Liver (tissue), 9 donors: ENCODE data around the gene SPAG16. TPM values are rescaled to one million over a fixed set of nuclear protein-coding genes. Genes with fewer than 3 reads are reported as not detected.

Experiments used
- DNase-seq: peaks from one replicate; pipeline ENCODE4 v3.0.0-alpha.2; 2017; ENCODE audit warnings: low spot score
- H3K27ac ChIP-seq, 2 donors: one replicate each; pipeline ENCODE4 v1.7.0; 2013; ENCODE audit warnings: inconsistent platforms in 2 of 2, low read length in 2 of 2, control low read depth in 1 of 2, low read depth in 1 of 2, mild to moderate bottlenecking in 1 of 2
- H3K27me3 ChIP-seq, 4 donors: one replicate each; pipeline versions ENCODE4 v1.6.1 to v1.7.0; 2013; ENCODE audit warnings: low read length in 3 of 4, inconsistent platforms in 1 of 4, mild to moderate bottlenecking in 1 of 4, moderate library complexity in 1 of 4; ENCODE audit not compliant: control insufficient read depth in 4 of 4, insufficient read depth in 4 of 4
- H3K36me3 ChIP-seq, 4 donors: one replicate each; pipeline versions ENCODE4 v1.6.1 to v1.7.0; 2013; ENCODE audit warnings: low read length in 3 of 4, mild to moderate bottlenecking in 3 of 4, low read depth in 1 of 4, moderate library complexity in 1 of 4; ENCODE audit not compliant: control insufficient read depth in 4 of 4, insufficient read depth in 3 of 4
- H3K4me1 ChIP-seq, 4 donors: one replicate each; pipeline versions ENCODE4 v1.6.1 to v1.7.0; 2013; ENCODE audit warnings: low read length in 3 of 4, mild to moderate bottlenecking in 3 of 4, moderate library complexity in 1 of 4; ENCODE audit not compliant: control insufficient read depth in 4 of 4, insufficient read depth in 4 of 4
- H3K4me3 ChIP-seq, 3 donors: one replicate each; pipeline versions ENCODE4 v1.6.1 to v1.7.0; 2013; ENCODE audit warnings: low read length in 3 of 3, control low read depth in 1 of 3, low read depth in 1 of 3, mild to moderate bottlenecking in 1 of 3
- H3K9ac ChIP-seq, 2 donors: one replicate each; pipeline ENCODE4 v1.7.0; 2013; ENCODE audit warnings: low read length in 2 of 2, mild to moderate bottlenecking in 2 of 2, moderate library complexity in 2 of 2, control low read depth in 1 of 2, low read depth in 1 of 2
- H3K9me3 ChIP-seq, 4 donors: one replicate each; pipeline versions ENCODE4 v1.6.1 to v1.7.0; 2013; ENCODE audit warnings: low read length in 3 of 4; ENCODE audit not compliant: control insufficient read depth in 4 of 4
- ATF3 ChIP-seq: IDR thresholded peaks from 2 replicates; pipeline ENCODE4 v1.6.1; 2016; ENCODE audit warnings: antibody characterized with exemption
- CTCF ChIP-seq: fragments of 150-350 bp; IDR thresholded peaks from 2 replicates; pipeline ENCODE4 v1.5.1; 2017; ENCODE audit warnings: improper control_type of control experiment, low read depth, low read length; ENCODE audit not compliant: missing input control
- EGR1 ChIP-seq, 2 donors: IDR thresholded peaks; 2 replicates each; pipeline ENCODE4 v1.6.1; 2016 to 2018; ENCODE audit warnings: antibody characterized with exemption in 2 of 2, low read depth in 2 of 2
- FOXA1 ChIP-seq: IDR thresholded peaks from 2 replicates; pipeline ENCODE4 v1.6.1; 2016; ENCODE audit warnings: antibody characterized with exemption
- FOXA2 ChIP-seq: IDR thresholded peaks from 2 replicates; pipeline ENCODE4 v1.6.1; 2016; ENCODE audit warnings: antibody characterized with exemption
- HNF4A ChIP-seq, 2 donors: conservative IDR thresholded peaks; 2 replicates each; pipeline ENCODE4 v1.6.1; 2016; ENCODE audit warnings: antibody characterized with exemption in 2 of 2, mild to moderate bottlenecking in 2 of 2
- HNF4G ChIP-seq: IDR thresholded peaks from 2 replicates; pipeline ENCODE4 v1.6.1; 2016; ENCODE audit warnings: antibody characterized with exemption
- JUND ChIP-seq, 2 donors: IDR thresholded peaks; 2 replicates each; pipeline ENCODE4 v1.6.1; 2016; ENCODE audit warnings: antibody characterized with exemption in 2 of 2
- MAX ChIP-seq: IDR thresholded peaks from 2 replicates; pipeline ENCODE4 v1.6.1; 2016; ENCODE audit warnings: antibody characterized with exemption
- NR2F2 ChIP-seq: IDR thresholded peaks from 2 replicates; pipeline ENCODE4 v1.6.1; 2016; ENCODE audit warnings: antibody characterized with exemption
- REST ChIP-seq: IDR thresholded peaks from 2 replicates; pipeline ENCODE4 v1.6.1; 2016; ENCODE audit warnings: antibody characterized with exemption, mild to moderate bottlenecking
- RXRA ChIP-seq, 2 donors: IDR thresholded peaks; 2 replicates each; pipeline ENCODE4 v1.6.1; 2017 to 2018; ENCODE audit warnings: antibody characterized with exemption in 2 of 2, mild to moderate bottlenecking in 1 of 2
- SP1 ChIP-seq: IDR thresholded peaks from 2 replicates; pipeline ENCODE4 v1.6.1; 2018; ENCODE audit warnings: antibody characterized with exemption, mild to moderate bottlenecking
- TAF1 ChIP-seq: conservative IDR thresholded peaks from 2 replicates; pipeline ENCODE4 v1.6.1; 2016; ENCODE audit warnings: antibody characterized with exemption, mild to moderate bottlenecking
- YY1 ChIP-seq: IDR thresholded peaks from 2 replicates; pipeline ENCODE4 v1.6.1; 2016; ENCODE audit warnings: antibody characterized with exemption, mild to moderate bottlenecking
- ZBTB33 ChIP-seq: IDR thresholded peaks from 2 replicates; pipeline ENCODE4 v1.6.1; 2016; ENCODE audit warnings: antibody characterized with exemption
- WGBS: extraction: QIAGEN DNeasy Blood & Tissue Kit; methylation state at CpG from one replicate; pipeline ENCODE4 v1.1.7; 2013; 5-methylcytosine and 5-hydroxymethylcytosine counted together
- polyA plus RNA-seq, 2 donors: library from polyadenylated mRNA; stranded (reverse) in 1 of 2; unstranded in 1 of 2; fragments of 200-250 nt in 1 of 2; fragments of >200 nt in 1 of 2; fragmentation: Nextera tagmentation in 1 of 2; extraction: Ambion mirVana in 1 of 2; gene quantifications; one replicate each; pipeline versions ENCODE4 v1.2.1 to v1.2.3, GENCODE V29; 2013 to 2015
- total RNA-seq, 2 donors: library from RNA; depleted of rRNA; stranded (reverse); fragments of >200 nt; gene quantifications; one replicate each; pipeline ENCODE4 v1.2.3, GENCODE V29; 2014
- donor health status: healthy.
- donor health status: healthy.
- donor health status: healthy.
- donor health status: healthy.
- donor health status: healthy.

The SPAG16 gene
- total and polyA plus RNA-seq, 4 donors, result 6.4 to 12.7 (median 11.4) TPM

GRCh38 chr2:214103276-214104001 lies 819.2 kb downstream of the SPAG16 start:
- Histone ChIP-seq H3K4me3 (no peak overlapping the region), H3K36me3 (no peaks in the 10 kb centered on the region), H3K27me3 (no peaks in the 10 kb centered on the region), H3K27ac (no peak overlapping the region), H3K4me1 (no peaks in the 10 kb centered on the region), H3K9me3 (no peaks in the 10 kb centered on the region), H3K9ac (no peak overlapping the region)
- WGBS, result 41% methylated on average over 5 of the region's 5 CpGs
- TF ChIP-seq FOXA2 (no peak), NR2F2 (no peak), HNF4A (conservative IDR thresholded peaks at IDR 0.05) (no peak), ZBTB33 (no peak), ATF3 (no peak), REST (no peak), RXRA (IDR thresholded peaks at IDR 0.05) (no peak), SP1 (no peak), HNF4G (no peak), TAF1 (no peak), MAX (no peak), JUND (IDR thresholded peaks at IDR 0.05) (no peak), CTCF (no peak), EGR1 (IDR thresholded peaks at IDR 0.05; ENCODE audit: low read depth in 2 of 2) (no peak), YY1 (no peak)
- DNase-seq, result no peak

GRCh38 chr2:214104219-214104618 lies 820.0 kb downstream of the SPAG16 start:
- DNase-seq, result no peak
- no peak for TF ChIP-seq TAF1
- no peak for TF ChIP-seq HNF4A (conservative IDR thresholded peaks at IDR 0.05)
- no peak for TF ChIP-seq FOXA1
- no peak for TF ChIP-seq NR2F2
- no peak for TF ChIP-seq YY1
- TF ChIP-seq SP1, result no peak
- no peak for TF ChIP-seq FOXA2
- no peak for TF ChIP-seq CTCF
- no peak for TF ChIP-seq REST
- Histone ChIP-seq H3K27me3 (no peaks in the 10 kb centered on the region), H3K4me3 (no peak overlapping the region), H3K9ac (no peak overlapping the region), H3K36me3 (no peaks in the 10 kb centered on the region), H3K4me1 (no peaks in the 10 kb centered on the region), H3K27ac (no peak overlapping the region), H3K9me3 (no peaks in the 10 kb centered on the region)
- WGBS, result 82% methylated on average over 3 of the region's 3 CpGs
